ENCODE data around the gene GET3.
A peak's percentile ranks its signal among the peaks of the same experiment; 100 is the strongest.

GET3 gene

DNA sequence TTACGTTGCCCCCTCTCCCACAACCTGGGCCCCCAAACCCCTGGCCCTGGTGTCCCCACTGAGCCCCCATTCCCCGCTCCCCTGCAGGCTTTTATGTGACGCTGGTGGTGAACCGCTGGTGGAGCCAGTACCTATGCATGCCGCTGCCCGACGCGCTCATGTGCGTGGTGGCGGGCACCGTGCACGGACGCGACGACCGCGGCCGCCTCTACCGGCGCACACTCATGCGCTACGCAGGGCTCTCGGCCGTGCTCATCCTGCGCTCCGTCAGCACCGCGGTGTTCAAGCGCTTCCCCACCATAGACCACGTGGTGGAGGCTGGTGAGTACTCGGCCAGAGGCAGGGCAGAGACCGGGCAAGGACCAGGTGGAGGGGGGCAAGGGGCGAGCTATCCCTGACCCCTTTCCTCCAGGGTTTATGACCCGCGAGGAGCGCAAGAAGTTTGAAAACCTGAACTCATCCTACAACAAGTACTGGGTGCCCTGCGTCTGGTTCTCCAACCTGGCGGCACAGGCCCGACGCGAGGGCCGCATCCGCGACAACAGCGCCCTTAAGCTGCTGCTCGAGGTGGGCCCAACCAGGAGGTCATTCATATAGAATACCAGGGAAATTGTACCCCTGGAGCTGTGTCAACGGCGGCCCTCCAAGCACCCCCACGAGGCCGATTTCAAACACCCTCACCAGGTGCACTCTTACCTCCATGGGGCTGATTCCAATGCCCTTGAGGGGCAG lies 17.3 kb downstream of the GET3 start:
- no peak for DNase-seq

DNA sequence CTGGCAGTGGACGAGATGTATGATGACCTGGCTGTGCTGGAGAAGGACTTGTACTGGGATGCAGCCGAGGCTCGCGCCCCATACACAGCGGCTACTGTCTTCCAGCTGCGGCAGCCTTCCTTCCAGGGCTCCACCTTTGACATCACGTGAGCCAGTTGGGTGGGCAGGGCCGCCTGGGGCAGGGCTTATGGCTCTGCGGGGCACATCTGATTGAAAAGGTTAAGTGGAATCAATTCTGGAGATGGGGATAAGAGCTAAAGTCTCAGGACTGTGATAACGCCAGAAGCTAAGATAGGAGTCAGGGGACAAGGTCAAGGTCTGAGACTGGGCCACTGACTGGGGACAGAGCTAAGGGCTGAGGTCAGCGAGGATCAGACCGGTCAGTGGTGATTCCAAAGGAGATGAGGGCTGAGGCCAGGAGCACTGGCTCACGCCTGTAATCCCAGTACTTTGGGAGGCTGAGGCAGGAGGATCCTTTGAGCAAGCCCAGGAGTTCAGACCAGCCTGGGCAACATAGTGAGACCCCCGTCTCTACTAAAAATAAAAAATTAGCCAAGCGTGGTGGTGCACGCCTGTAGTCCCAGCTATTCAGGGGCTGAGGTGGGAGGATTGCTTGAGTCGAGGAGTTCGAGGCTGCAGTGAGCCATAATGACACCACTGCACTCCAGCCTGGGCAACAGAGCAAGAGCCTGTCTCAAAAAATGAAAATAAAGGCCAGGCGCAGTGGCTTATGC lies 19.0 kb downstream of the GET3 start:
- no peak for DNase-seq

DNA sequence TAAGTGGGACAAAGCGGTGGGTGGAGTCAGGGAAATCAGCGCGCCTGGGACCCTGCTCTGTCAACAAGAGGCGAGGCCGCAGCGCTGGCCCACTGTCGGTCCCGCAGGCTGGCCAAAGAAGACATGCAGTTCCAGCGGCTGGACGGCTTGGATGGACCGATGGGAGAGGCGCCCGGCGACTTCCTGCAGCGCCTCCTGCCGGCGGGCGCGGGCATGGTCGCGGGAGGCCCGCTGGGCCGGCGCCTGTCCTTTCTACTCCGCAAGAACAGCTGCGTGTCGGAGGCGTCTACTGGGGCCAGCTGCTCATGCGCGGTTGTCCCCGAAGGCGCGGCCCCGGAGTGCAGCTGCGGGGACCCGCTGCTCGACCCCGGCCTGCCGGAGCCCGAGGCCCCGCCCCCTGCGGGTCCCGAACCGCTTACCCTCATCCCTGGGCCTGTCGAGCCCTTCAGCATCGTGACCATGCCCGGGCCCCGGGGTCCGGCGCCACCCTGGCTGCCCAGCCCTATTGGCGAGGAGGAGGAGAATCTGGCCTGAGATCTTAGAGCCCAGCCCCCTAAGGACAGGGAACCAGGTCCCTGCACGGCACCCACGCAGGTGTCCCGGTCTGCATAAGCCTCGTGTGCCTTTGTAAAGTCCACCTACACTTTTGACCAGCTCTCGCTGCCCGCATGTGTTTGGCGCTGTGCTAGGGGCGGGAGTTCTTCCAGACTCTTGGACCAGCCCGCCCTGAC lies 20.4 kb downstream of the GET3 start:
- DNase-seq = peak; percentile 57

DNA sequence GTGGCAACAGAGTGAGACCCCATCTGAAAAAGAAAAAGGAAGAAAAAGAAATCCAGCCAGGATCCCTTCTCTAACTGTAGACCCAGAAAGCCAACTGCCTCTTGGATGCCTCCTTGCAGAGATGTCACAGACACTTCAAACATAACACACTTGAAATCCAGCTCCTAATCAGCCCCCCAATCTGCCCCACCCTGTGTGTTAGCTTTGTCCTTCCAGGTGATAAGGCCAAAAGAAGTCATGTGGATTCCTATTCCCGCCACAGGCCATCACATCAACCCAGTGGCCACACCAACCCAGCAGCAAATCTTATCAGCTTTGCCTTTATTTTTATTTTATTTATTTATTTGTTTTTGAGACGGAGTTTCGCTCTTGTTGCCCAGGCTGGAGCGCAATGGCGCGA lies 22.4 kb downstream of the GET3 start:
- no peak for DNase-seq

GRCh38 chr19:12763100-12763499 lies 25.8 kb downstream of the GET3 start:
- DNase-seq = no peak

DNA sequence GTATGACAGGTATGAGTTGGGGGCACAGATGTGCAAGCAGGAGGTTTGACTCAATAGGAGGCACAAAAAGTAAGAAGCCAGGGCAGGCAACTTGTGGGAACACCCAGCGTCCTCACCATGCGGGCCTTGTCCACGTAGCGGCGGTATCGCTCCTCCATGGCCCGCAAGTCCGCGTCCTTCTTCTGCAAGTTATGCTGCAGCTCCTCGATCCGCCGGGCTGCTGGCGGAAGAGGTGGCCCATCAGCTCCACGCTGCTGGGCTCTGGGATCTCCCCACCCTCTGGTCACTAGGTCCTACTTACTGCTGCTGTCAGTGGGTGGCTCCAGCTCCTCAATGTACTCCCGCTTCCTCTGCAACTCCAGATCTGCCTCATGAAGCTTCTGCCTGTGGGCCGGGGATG lies 27.4 kb downstream of the GET3 start:
- DNase-seq = no peak

- DNase-seq = no peak
Measured at GRCh38 chr19:12766051-12766521, 28.8 kb downstream of the GET3 start.

GRCh38 chr19:12767150-12767549 lies 29.9 kb downstream of the GET3 start:
- DNase-seq = no peak

- DNase-seq = no peak
Measured at GRCh38 chr19:12767666-12768065, 30.4 kb downstream of the GET3 start.

GRCh38 chr19:12769689-12770088 lies 32.4 kb downstream of the GET3 start:
- no peak for DNase-seq

GRCh38 chr19:12770922-12771321 lies 33.6 kb downstream of the GET3 start:
- no peak for DNase-seq

DNA sequence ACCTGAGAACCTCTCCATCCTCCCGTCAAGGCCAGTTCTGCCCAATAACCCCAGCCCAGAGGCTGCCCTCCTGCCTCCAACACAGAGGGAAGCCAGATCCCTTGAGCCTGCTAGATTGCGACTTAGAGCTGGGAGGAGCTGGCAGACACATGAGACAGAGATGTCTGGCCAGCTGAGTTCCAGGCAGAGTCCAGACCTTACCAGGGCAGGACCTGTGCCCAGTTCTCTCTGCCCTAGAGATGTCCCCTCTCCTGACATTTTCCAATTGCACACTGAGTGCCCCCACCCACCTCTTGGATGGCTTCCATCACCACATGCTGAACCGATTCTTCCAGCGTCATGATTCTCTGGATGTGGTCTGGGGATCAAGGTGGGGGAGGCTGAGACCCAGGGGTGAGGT lies 35.0 kb downstream of the GET3 start:
- DNase-seq = no peak

- DNase-seq = no peak
Measured at GRCh38 chr19:12773571-12773970, 36.3 kb downstream of the GET3 start.

GRCh38 chr19:12774588-12775555 lies 37.6 kb downstream of the GET3 start, which contains the start of gene HOOK2:
TSS of gene HOOK2 (minus strand) at chr19:12775552. CDS start at chr19:12775449, 103 bp downstream.
- peak; percentile 86 for DNase-seq

- peak; percentile 63 for DNase-seq
Measured at GRCh38 chr19:12777217-12778016, 40.1 kb downstream of the GET3 start.

DNA sequence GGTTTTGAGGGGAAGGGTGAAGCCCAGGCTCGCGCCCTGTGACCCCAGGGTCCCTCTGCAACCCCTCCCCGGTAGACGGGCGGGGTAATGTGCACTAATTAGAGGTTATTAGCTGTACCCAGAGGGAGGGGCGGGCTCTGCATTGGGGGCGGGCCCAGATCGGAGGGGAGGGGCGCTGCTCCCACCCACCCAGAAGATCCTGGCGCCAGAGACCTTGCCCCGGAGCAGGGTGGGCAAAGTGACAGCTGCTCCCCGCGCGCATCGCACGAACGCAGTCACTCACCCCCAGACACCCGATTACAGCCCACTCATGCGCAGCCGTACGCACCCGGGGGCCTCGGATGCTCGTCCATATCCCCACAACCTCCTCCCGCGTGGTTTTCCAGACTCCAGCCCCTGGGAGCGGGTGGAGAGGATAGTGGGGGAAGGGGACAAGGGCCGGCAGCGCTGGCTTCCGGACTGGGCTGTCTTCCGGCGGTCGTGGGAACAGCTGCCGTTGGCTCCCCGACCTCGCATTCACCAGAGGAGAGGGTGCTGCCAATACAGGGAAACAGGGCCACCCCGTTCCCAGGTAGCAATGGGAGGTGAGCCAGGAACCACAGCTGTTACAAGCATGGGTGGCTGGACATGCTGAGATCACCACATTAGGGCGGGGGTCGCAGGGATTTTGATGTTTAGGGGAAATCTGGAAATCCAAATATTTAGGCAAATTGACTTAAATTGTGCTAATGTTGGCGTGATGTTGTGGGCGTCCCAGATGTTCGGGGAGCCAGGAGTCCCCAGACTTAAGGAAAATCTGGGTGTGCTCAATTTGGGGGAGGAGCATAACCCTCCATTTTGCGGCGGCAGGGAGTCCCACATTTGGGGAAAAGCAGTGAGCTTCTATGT lies 41.0 kb downstream of the GET3 start:
- peak; percentile 44 for DNase-seq

- DNase-seq = no peak
Measured at GRCh38 chr19:12778905-12779161, 41.5 kb downstream of the GET3 start.

- no peak for DNase-seq
Measured at GRCh38 chr19:12779162-12779993, 42.1 kb downstream of the GET3 start.

DNA sequence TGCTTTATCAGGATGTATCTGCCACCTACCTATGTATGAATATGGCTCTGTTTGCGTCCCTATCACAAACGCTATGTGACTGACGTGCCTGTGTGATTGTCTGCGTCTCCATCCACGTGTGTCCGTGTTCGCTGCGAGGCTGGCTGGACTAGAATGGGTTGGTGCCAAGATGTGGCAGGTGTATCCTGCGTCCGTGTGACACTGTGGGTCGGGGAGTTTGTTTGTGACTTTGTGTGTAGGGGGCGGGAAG lies 44.8 kb downstream of the GET3 start:
- DNase-seq = no peak
